Measurements from ENCODE around the gene RBKS. TPM values are rescaled to one million over a fixed set of nuclear protein-coding genes. Genes with fewer than 3 reads are reported as not detected.

The RBKS gene
- total RNA-seq, 1 experiment from 2014 or later, result 1.7 TPM

DNA sequence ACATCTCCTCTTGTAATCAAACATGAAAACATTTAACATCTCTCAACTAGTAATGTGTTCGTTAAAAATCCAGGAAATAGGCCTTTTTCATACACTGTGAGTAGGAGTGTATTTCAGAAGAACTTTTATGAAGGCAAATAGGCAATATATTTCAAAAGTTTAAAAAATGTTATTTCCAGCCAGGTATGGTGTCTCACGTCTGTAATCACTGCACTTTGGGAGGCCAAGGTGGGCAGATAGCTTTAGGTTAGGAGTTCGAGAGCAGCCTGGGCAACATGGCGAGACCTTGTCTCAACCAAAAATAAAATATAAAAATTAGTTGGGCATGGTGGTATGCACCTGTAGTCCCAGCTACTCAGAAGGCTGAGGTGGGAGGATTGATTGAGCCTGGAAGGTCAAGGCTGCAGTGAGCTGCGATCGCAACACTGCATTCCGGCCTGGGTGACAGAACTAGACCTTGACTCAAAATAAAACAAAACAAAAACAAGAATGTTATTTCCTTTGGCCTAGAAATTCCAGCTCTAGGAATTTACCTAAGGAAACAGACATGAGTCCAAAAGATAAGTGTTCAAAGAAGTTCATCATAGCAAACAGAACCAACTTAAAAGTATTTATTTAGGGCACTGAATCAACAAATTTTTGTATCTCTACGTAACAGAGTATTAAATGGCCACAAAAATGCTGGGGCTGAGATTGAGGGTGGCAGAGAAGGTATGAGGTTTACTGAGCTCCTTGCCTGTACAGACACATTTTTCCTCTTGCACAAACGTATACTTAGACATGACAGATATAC lies 14.9 kb downstream of the RBKS start:
- peaks cover 15% of the 10 kb centered on the region for H3K9me3 Mint-ChIP-seq

GRCh38 chr2:27873091-27873490 lies 17.1 kb downstream of the RBKS start:
- no peak overlapping the region for H3K4me3 Mint-ChIP-seq
- ChIA-PET POLR2A (no interaction called here), CTCF (no interaction called here)
- H3K9me3 Mint-ChIP-seq, result peaks cover 15% of the 10 kb centered on the region
- no peak overlapping the region for H3K27ac Mint-ChIP-seq
- DNase-seq (ENCODE audit: low spot score), result no peak
- no peaks in the 10 kb centered on the region for H3K36me3 Mint-ChIP-seq
- no peaks in the 10 kb centered on the region; the same call in 1 of the 2 replicates for H3K27me3 Mint-ChIP-seq (ENCODE audit: low read depth)
- no peaks in the 10 kb centered on the region for H3K4me1 Mint-ChIP-seq
- no peak for ATAC-seq
- TF ChIP-seq ATF2 (CRISPR knock-in tag; IDR thresholded peaks at IDR 0.05; ENCODE audit: borderline replicate concordance, low read depth), result no peak
- no peak for TF ChIP-seq TEAD4 (CRISPR knock-in tag; IDR thresholded peaks at IDR 0.05)
- no peak for TF ChIP-seq ZNF121 (CRISPR knock-in tag; IDR thresholded peaks at IDR 0.05)
- TF ChIP-seq NFYB (CRISPR knock-in tag; conservative IDR thresholded peaks at IDR 0.05; ENCODE audit: low read depth), result no peak
- no peak for TF ChIP-seq ZNF317 (CRISPR knock-in tag; IDR thresholded peaks at IDR 0.05; ENCODE audit: borderline replicate concordance, low read depth)
- TF ChIP-seq, protein P1, sequence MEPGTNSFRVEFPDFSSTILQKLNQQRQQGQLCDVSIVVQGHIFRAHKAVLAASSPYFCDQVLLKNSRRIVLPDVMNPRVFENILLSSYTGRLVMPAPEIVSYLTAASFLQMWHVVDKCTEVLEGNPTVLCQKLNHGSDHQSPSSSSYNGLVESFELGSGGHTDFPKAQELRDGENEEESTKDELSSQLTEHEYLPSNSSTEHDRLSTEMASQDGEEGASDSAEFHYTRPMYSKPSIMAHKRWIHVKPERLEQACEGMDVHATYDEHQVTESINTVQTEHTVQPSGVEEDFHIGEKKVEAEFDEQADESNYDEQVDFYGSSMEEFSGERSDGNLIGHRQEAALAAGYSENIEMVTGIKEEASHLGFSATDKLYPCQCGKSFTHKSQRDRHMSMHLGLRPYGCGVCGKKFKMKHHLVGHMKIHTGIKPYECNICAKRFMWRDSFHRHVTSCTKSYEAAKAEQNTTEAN (CRISPR knock-in tag; IDR thresholded peaks at IDR 0.05), result no peak
- TF ChIP-seq, protein P2, sequence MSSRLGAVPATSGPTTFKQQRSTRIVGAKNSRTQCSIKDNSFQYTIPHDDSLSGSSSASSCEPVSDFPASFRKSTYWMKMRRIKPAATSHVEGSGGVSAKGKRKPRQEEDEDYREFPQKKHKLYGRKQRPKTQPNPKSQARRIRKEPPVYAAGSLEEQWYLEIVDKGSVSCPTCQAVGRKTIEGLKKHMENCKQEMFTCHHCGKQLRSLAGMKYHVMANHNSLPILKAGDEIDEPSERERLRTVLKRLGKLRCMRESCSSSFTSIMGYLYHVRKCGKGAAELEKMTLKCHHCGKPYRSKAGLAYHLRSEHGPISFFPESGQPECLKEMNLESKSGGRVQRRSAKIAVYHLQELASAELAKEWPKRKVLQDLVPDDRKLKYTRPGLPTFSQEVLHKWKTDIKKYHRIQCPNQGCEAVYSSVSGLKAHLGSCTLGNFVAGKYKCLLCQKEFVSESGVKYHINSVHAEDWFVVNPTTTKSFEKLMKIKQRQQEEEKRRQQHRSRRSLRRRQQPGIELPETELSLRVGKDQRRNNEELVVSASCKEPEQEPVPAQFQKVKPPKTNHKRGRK (CRISPR knock-in tag; IDR thresholded peaks at IDR 0.05; ENCODE audit: borderline replicate concordance), result no peak

More for the DNA sequence above, 14.9 kb downstream of the RBKS start:
- ATAC-seq (no peak), DNase-seq (ENCODE audit: low spot score) (no peak)
- Mint-ChIP-seq H3K4me3 (no peak overlapping the region), H3K27ac (no peak overlapping the region), H3K27me3 (ENCODE audit: low read depth) (peaks cover 6% of the 10 kb centered on the region), H3K4me1 (no peaks in the 10 kb centered on the region), H3K36me3 (no peaks in the 10 kb centered on the region)
- no peak for TF ChIP-seq FOXJ3 (CRISPR knock-in tag; IDR thresholded peaks at IDR 0.05; ENCODE audit: borderline replicate concordance)
- TF ChIP-seq, protein P3, sequence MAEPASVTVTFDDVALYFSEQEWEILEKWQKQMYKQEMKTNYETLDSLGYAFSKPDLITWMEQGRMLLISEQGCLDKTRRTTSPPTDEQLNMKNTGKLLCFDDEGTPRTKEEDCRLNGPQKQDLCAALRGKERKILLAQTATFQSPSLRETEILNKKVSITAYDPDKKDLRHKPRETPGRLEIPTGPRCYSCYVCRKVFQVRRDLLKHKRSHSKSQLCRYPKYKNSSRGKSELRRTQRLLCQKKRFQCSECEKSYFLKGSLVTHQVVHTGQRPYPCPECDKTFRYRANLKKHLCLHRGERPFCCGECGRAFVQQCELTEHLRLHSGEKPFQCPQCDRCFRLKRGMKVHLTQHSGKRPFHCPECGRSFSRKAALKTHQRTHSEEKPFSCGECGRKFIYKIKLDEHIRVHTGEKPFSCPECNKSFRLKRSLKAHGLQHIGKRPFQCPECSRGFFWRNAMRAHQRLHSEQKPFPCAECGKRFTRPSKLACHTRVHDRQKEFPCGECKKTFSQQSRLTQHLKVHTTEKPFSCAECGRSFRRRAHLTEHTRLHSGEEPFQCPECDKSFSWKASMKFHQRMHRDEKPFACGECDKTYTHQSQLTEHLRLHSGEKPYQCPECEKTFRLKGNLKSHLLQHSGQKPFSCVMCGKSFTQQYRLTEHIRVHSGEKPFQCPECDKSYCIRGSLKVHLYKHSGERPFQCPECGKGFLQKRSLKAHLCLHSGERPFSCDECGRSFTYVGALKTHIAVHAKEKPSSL (CRISPR knock-in tag; conservative IDR thresholded peaks at IDR 0.05), result no peak
- TF ChIP-seq, protein P4, sequence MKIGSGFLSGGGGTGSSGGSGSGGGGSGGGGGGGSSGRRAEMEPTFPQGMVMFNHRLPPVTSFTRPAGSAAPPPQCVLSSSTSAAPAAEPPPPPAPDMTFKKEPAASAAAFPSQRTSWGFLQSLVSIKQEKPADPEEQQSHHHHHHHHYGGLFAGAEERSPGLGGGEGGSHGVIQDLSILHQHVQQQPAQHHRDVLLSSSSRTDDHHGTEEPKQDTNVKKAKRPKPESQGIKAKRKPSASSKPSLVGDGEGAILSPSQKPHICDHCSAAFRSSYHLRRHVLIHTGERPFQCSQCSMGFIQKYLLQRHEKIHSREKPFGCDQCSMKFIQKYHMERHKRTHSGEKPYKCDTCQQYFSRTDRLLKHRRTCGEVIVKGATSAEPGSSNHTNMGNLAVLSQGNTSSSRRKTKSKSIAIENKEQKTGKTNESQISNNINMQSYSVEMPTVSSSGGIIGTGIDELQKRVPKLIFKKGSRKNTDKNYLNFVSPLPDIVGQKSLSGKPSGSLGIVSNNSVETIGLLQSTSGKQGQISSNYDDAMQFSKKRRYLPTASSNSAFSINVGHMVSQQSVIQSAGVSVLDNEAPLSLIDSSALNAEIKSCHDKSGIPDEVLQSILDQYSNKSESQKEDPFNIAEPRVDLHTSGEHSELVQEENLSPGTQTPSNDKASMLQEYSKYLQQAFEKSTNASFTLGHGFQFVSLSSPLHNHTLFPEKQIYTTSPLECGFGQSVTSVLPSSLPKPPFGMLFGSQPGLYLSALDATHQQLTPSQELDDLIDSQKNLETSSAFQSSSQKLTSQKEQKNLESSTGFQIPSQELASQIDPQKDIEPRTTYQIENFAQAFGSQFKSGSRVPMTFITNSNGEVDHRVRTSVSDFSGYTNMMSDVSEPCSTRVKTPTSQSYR (CRISPR knock-in tag; IDR thresholded peaks at IDR 0.05), result no peak
- no peak for TF ChIP-seq SMAD3 (CRISPR knock-in tag; IDR thresholded peaks at IDR 0.05; ENCODE audit: borderline replicate concordance)
- TF ChIP-seq TEAD4 (CRISPR knock-in tag; IDR thresholded peaks at IDR 0.05), result no peak
- no peak for TF ChIP-seq ESRRA (CRISPR knock-in tag; IDR thresholded peaks at IDR 0.05; ENCODE audit: borderline replicate concordance)
- TF ChIP-seq, protein P5, sequence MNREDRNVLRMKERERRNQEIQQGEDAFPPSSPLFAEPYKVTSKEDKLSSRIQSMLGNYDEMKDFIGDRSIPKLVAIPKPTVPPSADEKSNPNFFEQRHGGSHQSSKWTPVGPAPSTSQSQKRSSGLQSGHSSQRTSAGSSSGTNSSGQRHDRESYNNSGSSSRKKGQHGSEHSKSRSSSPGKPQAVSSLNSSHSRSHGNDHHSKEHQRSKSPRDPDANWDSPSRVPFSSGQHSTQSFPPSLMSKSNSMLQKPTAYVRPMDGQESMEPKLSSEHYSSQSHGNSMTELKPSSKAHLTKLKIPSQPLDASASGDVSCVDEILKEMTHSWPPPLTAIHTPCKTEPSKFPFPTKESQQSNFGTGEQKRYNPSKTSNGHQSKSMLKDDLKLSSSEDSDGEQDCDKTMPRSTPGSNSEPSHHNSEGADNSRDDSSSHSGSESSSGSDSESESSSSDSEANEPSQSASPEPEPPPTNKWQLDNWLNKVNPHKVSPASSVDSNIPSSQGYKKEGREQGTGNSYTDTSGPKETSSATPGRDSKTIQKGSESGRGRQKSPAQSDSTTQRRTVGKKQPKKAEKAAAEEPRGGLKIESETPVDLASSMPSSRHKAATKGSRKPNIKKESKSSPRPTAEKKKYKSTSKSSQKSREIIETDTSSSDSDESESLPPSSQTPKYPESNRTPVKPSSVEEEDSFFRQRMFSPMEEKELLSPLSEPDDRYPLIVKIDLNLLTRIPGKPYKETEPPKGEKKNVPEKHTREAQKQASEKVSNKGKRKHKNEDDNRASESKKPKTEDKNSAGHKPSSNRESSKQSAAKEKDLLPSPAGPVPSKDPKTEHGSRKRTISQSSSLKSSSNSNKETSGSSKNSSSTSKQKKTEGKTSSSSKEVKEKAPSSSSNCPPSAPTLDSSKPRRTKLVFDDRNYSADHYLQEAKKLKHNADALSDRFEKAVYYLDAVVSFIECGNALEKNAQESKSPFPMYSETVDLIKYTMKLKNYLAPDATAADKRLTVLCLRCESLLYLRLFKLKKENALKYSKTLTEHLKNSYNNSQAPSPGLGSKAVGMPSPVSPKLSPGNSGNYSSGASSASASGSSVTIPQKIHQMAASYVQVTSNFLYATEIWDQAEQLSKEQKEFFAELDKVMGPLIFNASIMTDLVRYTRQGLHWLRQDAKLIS (CRISPR knock-in tag; IDR thresholded peaks at IDR 0.05; ENCODE audit: borderline replicate concordance), result no peak
- CTCF ChIA-PET, result no interaction called here
- POLR2A ChIA-PET, result no interaction called here

Data from WTC11 (cell line).